HFFc6 (cell line): Measurements from ENCODE around the gene CEP68. TPM values are rescaled to one million over a fixed set of nuclear protein-coding genes. Genes with fewer than 3 reads are reported as not detected.
"Not testable (repeated sequence)": the region's sequence is repeated elsewhere in the genome, so short reads cannot be mapped to it uniquely, and the experiment has no call there.

Experiments
- DNase-seq: peaks from one replicate; pipeline ENCODE4 v3.0.0-alpha.2; 2018
- H3K27ac Mint-ChIP-seq: 2 replicates; pipeline ENCODE4 v1.8.0; 2020; ENCODE audit warnings: mild to moderate bottlenecking, mixed read lengths
- H3K27me3 Mint-ChIP-seq: 2 replicates; pipeline ENCODE4 v1.8.0; 2021; ENCODE audit warnings: mild to moderate bottlenecking, moderate library complexity, mixed read lengths; ENCODE audit not compliant: insufficient read depth
- H3K36me3 Mint-ChIP-seq: 2 replicates; pipeline ENCODE4 v1.8.0; 2021; ENCODE audit warnings: low read depth, mixed read lengths
- H3K4me1 Mint-ChIP-seq: 2 replicates; pipeline ENCODE4 v1.8.0; 2020; ENCODE audit warnings: low read depth, mixed read lengths
- H3K4me3 Mint-ChIP-seq: 2 replicates; pipeline ENCODE4 v1.8.0; 2020; ENCODE audit warnings: mild to moderate bottlenecking, moderate library complexity, mixed read lengths
- H3K9me3 Mint-ChIP-seq: 2 replicates; pipeline ENCODE4 v1.8.0; 2020; ENCODE audit warnings: mild to moderate bottlenecking, mixed read lengths
- total RNA-seq, 6 experiments: library from RNA; stranded (reverse); fragmentation: NEBNext Ultra II Directional; extraction: Animal tissue kit (Norgen Biotek cat#: 25700); gene quantifications; 2 replicates in 1 of 6; 3 replicates in 5 of 6; pipeline ENCODE4 v1.2.3, GENCODE V29; 2021
- TF ChIP-seq, protein P1 (sequence below): fragments of 200-600 bp; sonication (generic); IDR thresholded peaks from 2 replicates; pipeline ENCODE4 v1.5.0; 2021; ENCODE audit warnings: antibody characterized with exemption, mild to moderate bottlenecking

The CEP68 gene
- total RNA-seq, 6 experiments from 2014 or later: 5.7 to 9.7 (median 7.1) TPM

- Mint-ChIP-seq H3K4me3 (peak within 1 kb of the TSS; percentile 99), H3K36me3 (peaks cover 20% of the 10 kb centered on the region)
Measured at GRCh38 chr2:65129826-65130663, 73.8 kb downstream of the CEP68 start, which contains the start of gene RAB1A. Gene RAB1A, minus strand, starts transcription at chr2:65130106. Its CDS starts 191 bp downstream, at chr2:65129915.

GRCh38 chr2:65130664-65131175, 74.5 kb downstream of the CEP68 start:
- peaks cover 20% of the 10 kb centered on the region for H3K36me3 Mint-ChIP-seq
- H3K27me3 Mint-ChIP-seq: peaks cover 5% of the 10 kb centered on the region
- no peak for DNase-seq
- TF ChIP-seq, protein P1, sequence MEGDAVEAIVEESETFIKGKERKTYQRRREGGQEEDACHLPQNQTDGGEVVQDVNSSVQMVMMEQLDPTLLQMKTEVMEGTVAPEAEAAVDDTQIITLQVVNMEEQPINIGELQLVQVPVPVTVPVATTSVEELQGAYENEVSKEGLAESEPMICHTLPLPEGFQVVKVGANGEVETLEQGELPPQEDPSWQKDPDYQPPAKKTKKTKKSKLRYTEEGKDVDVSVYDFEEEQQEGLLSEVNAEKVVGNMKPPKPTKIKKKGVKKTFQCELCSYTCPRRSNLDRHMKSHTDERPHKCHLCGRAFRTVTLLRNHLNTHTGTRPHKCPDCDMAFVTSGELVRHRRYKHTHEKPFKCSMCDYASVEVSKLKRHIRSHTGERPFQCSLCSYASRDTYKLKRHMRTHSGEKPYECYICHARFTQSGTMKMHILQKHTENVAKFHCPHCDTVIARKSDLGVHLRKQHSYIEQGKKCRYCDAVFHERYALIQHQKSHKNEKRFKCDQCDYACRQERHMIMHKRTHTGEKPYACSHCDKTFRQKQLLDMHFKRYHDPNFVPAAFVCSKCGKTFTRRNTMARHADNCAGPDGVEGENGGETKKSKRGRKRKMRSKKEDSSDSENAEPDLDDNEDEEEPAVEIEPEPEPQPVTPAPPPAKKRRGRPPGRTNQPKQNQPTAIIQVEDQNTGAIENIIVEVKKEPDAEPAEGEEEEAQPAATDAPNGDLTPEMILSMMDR: no peak
- H3K27ac Mint-ChIP-seq: peak overlapping the region; percentile 99
- H3K9me3 Mint-ChIP-seq: no peaks in the 10 kb centered on the region
- H3K4me3 Mint-ChIP-seq: peak overlapping the region; percentile 99
- H3K4me1 Mint-ChIP-seq: peaks cover 33% of the 10 kb centered on the region

More at GRCh38 chr2:65129826-65130663, 73.8 kb downstream of the CEP68 start, which contains the start of gene RAB1A:
- H3K27me3 Mint-ChIP-seq: peaks cover 5% of the 10 kb centered on the region
- TF ChIP-seq, protein P1: peak; percentile 76
- peak; percentile 99 for DNase-seq
- H3K27ac Mint-ChIP-seq: peak within 1 kb of the TSS; percentile 99
- peaks cover 38% of the 10 kb centered on the region for H3K4me1 Mint-ChIP-seq
- no peaks in the 10 kb centered on the region for H3K9me3 Mint-ChIP-seq

DNA sequence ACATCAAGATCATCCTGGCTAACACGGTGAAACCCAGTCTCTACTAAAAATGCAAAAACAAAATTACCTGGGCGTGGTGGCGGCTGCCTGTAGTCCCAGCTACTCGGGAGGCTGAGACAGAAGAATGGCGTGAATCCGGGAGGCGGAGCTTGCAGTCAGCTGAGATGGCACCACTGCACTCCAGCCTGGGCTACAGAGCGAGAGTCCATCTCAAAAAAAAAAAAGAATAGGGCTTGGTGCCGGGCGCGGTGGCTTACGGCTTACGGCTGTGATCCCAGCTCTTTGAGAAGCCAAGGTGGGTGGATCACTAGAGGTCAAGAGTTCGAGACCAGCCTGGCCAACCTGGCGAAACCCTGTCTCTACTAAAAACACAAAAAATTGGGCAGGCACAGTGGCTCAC, 76.7 kb downstream of the CEP68 start:
- H3K27ac Mint-ChIP-seq, H3K9me3 Mint-ChIP-seq, H3K27me3 Mint-ChIP-seq, H3K4me3 Mint-ChIP-seq, DNase-seq: not testable (repeated sequence)
- H3K36me3 Mint-ChIP-seq: peaks cover 19% of the 10 kb centered on the region
- peaks cover 21% of the 10 kb centered on the region for H3K4me1 Mint-ChIP-seq

DNA sequence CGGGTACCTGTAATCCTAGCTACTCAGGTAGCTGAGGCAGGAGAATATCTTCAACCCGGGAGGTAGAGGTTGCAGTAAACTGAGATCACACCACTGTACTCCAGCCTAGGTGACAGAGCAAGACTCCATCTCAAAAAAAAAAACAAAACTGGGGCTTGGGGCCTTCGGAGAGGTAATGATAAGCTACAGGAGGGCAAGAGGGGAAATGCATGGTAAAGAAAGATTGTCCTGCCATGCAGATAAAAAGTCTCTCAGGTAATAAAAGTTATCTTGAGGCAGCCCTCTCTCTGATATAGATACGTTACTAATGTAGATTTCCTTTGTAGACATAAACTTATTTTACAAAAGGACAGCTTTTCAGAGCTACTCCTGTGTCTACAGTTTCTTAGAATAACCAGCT, 77.4 kb downstream of the CEP68 start:
- H3K36me3 Mint-ChIP-seq: peaks cover 12% of the 10 kb centered on the region
- H3K4me3 Mint-ChIP-seq: no peak overlapping the region
- H3K27me3 Mint-ChIP-seq: peaks cover 5% of the 10 kb centered on the region
- no peak overlapping the region for H3K27ac Mint-ChIP-seq
- TF ChIP-seq, protein P1: no peak
- no peaks in the 10 kb centered on the region for H3K9me3 Mint-ChIP-seq
- H3K4me1 Mint-ChIP-seq: peaks cover 16% of the 10 kb centered on the region
- no peak for DNase-seq

GRCh38 chr2:65134158-65134557, 77.9 kb downstream of the CEP68 start:
- H3K27me3 Mint-ChIP-seq: peaks cover 8% of the 10 kb centered on the region
- peaks cover 7% of the 10 kb centered on the region for H3K36me3 Mint-ChIP-seq
- TF ChIP-seq, protein P1: no peak
- no peak overlapping the region for H3K4me3 Mint-ChIP-seq
- no peak for DNase-seq
- H3K27ac Mint-ChIP-seq: no peak overlapping the region
- H3K4me1 Mint-ChIP-seq: peaks cover 16% of the 10 kb centered on the region
- no peaks in the 10 kb centered on the region for H3K9me3 Mint-ChIP-seq

GRCh38 chr2:65136253-65136652, 80.0 kb downstream of the CEP68 start:
- H3K27ac Mint-ChIP-seq: no peak overlapping the region
- H3K4me1 Mint-ChIP-seq: peaks cover 8% of the 10 kb centered on the region
- H3K36me3 Mint-ChIP-seq: no peaks in the 10 kb centered on the region
- H3K9me3 Mint-ChIP-seq: no peaks in the 10 kb centered on the region
- H3K4me3 Mint-ChIP-seq: no peak overlapping the region
- H3K27me3 Mint-ChIP-seq: peaks cover 6% of the 10 kb centered on the region
- TF ChIP-seq, protein P1: no peak
- no peak for DNase-seq
